Thyroid gland (tissue), 4 donors: ENCODE measurements around the gene SH3RF3. TPM values are rescaled to one million over a fixed set of nuclear protein-coding genes. Genes with fewer than 3 reads are reported as not detected.

Experiments used
- DNase-seq, 2 donors: peaks; one replicate each; pipeline ENCODE4 v3.0.0-alpha.2; 2019
- H3K27ac ChIP-seq, 3 donors: fragments of 200-600 bp; sonication (generic); 1 replicate in 2 of 3; 2 replicates in 1 of 3; pipeline ENCODE4 v1.5.1; 2016 to 2019; ENCODE audit warnings: mild to moderate bottlenecking in 1 of 3, moderate library complexity in 1 of 3
- H3K27me3 ChIP-seq: fragments of 200-600 bp; sonication (generic); one replicate; pipeline ENCODE4 v1.5.1; 2019
- H3K36me3 ChIP-seq, 2 donors: fragments of 200-600 bp; sonication (generic); one replicate each; pipeline ENCODE4 v1.5.1; 2016 to 2019
- H3K4me1 ChIP-seq, 2 donors: fragments of 200-600 bp; sonication (generic); one replicate each; pipeline ENCODE4 v1.5.1; 2017 to 2019
- H3K4me3 ChIP-seq, 3 donors: fragments of 200-600 bp; sonication (generic); replicated peaks in 1 of 3; 1 replicate in 2 of 3; 2 replicates in 1 of 3; pipeline ENCODE4 v1.5.1; 2016; ENCODE audit warnings: mild to moderate bottlenecking in 1 of 3
- H3K9me3 ChIP-seq: fragments of 200-600 bp; sonication (generic); one replicate; pipeline ENCODE4 v1.5.1; 2017
- CTCF ChIP-seq, 6 experiments: fragments of 200-600 bp in 3 of 6; fragments of 450-650 bp in 3 of 6; sonication (generic) in 3 of 6; IDR thresholded peaks; one replicate each; pipeline ENCODE4 v1.5.1; 2016 to 2019; ENCODE audit warnings: antibody characterized with exemption in 6 of 6, mild to moderate bottlenecking in 2 of 6, inconsistent platforms in 1 of 6, moderate library complexity in 1 of 6
- POLR2A ChIP-seq, 2 donors: fragments of 450-650 bp; IDR thresholded peaks; one replicate each; pipeline ENCODE4 v1.6.1; 2017; ENCODE audit warnings: antibody characterized with exemption in 2 of 2, mild to moderate bottlenecking in 2 of 2, moderate library complexity in 1 of 2
- WGBS, 2 donors: methylation state at CpG; one replicate each; pipeline ENCODE4 v1.1.5; 2017; 5-methylcytosine and 5-hydroxymethylcytosine counted together
- intact Hi-C: fragments of 100-400 bp; cut with DNase I; formaldehyde crosslinking; loops from one replicate; pipeline ENCODE4 v1.15.1; 2023
- total RNA-seq, 4 donors: library from RNA; depleted of rRNA; stranded (reverse); fragments of >200 nt; gene quantifications; one replicate each; pipeline ENCODE4 v1.2.3, GENCODE V29; 2016

SH3RF3 gene
- total RNA-seq, 4 donors from 2014 or later, result 2.1 to 7.4 (median 2.8) TPM

GRCh38 chr2:109172556-109173105 is 43.6 kb downstream of the SH3RF3 start:
- H3K4me3 ChIP-seq, result no peak overlapping the region
- peaks cover 12 to 20% of the 10 kb centered on the region in 2 donors for H3K4me1 ChIP-seq
- H3K27me3 ChIP-seq, result no peaks in the 10 kb centered on the region
- H3K27ac ChIP-seq, result peak overlapping the region in 2 of 3 donors; percentile 24 to 47
- no peaks in the 10 kb centered on the region for H3K36me3 ChIP-seq
- no peaks in the 10 kb centered on the region for H3K9me3 ChIP-seq
- TF ChIP-seq CTCF (IDR thresholded peaks at IDR 0.05) (no peak), POLR2A (IDR thresholded peaks at IDR 0.05) (no peak)
- intact Hi-C loops, result no loop called here
- DNase-seq, result no peak
- WGBS, 2 donors, result 81 to 86% methylated on average over 7 of the region's 7 CpGs

GRCh38 chr2:109173311-109174171 is 44.5 kb downstream of the SH3RF3 start:
- H3K4me3 ChIP-seq, result no peak overlapping the region
- H3K27me3 ChIP-seq, result no peaks in the 10 kb centered on the region
- WGBS, 2 donors, result 78 to 79% methylated on average over 16 to 19 of the region's 19 CpGs
- intact Hi-C loops, result no loop called here
- DNase-seq, result peak; percentile 10 to 29
- no peaks in the 10 kb centered on the region for H3K9me3 ChIP-seq
- TF ChIP-seq CTCF (IDR thresholded peaks at IDR 0.05), result no peak
- TF ChIP-seq POLR2A (IDR thresholded peaks at IDR 0.05), result no peak
- peaks cover 14 to 26% of the 10 kb centered on the region in 2 donors for H3K4me1 ChIP-seq
- peak overlapping the region in 1 of 3 donors; percentile 41 for H3K27ac ChIP-seq
- no peaks in the 10 kb centered on the region for H3K36me3 ChIP-seq

- Histone ChIP-seq H3K9me3 (no peaks in the 10 kb centered on the region), H3K4me1 (peaks cover 14 to 26% of the 10 kb centered on the region in 2 donors), H3K4me3 (no peak overlapping the region), H3K27ac (peak overlapping the region in 1 of 3 donors; percentile 41), H3K36me3 (no peaks in the 10 kb centered on the region), H3K27me3 (no peaks in the 10 kb centered on the region)
- WGBS, 2 donors, result 93 to 94% methylated on average over 4 of the region's 4 CpGs
- no peak for TF ChIP-seq CTCF (IDR thresholded peaks at IDR 0.05)
- no peak for TF ChIP-seq POLR2A (IDR thresholded peaks at IDR 0.05)
- no peak for DNase-seq
- intact Hi-C loops, result no loop called here
These were observed 45.2 kb downstream of the SH3RF3 start for GRCh38 chr2:109174214-109174613.

- intact Hi-C loops, result no loop called here
- TF ChIP-seq POLR2A (IDR thresholded peaks at IDR 0.05) (no peak), CTCF (IDR thresholded peaks at IDR 0.05) (no peak)
- Histone ChIP-seq H3K27ac (no peak overlapping the region), H3K27me3 (no peaks in the 10 kb centered on the region), H3K9me3 (no peaks in the 10 kb centered on the region), H3K36me3 (no peaks in the 10 kb centered on the region), H3K4me1 (peaks cover 14 to 26% of the 10 kb centered on the region in 2 donors), H3K4me3 (no peak overlapping the region)
- 94 to 95% methylated on average over 7 of the region's 7 CpGs for WGBS, 2 donors
- no peak for DNase-seq
These were observed 45.8 kb downstream of the SH3RF3 start for GRCh38 chr2:109174626-109175349.
